ENCODE results near the gene ZBTB21.

DNA sequence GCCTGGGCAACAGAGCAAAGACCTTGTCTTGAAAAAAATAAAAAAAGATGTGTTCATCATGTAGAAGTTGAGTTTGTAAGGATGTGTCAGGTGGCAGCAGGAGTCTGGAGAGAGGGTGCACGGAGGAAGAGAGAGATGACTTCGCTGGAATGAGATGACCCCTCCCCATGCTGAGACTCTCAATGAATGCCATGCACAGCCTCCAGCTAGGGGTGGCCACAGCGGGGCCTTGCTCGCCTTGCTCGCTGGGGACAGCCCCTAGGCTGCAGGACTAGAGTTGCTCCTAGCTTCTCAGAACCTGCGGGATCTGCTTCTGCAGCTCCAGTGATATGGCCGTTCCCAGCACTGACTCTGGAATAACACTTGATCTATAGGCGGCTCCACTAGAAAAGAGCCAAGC, 49.8 kb downstream of the ZBTB21 start:
- no peak for TF ChIP-seq EP300 (IDR thresholded peaks at IDR 0.05)
- TF ChIP-seq, protein P1, sequence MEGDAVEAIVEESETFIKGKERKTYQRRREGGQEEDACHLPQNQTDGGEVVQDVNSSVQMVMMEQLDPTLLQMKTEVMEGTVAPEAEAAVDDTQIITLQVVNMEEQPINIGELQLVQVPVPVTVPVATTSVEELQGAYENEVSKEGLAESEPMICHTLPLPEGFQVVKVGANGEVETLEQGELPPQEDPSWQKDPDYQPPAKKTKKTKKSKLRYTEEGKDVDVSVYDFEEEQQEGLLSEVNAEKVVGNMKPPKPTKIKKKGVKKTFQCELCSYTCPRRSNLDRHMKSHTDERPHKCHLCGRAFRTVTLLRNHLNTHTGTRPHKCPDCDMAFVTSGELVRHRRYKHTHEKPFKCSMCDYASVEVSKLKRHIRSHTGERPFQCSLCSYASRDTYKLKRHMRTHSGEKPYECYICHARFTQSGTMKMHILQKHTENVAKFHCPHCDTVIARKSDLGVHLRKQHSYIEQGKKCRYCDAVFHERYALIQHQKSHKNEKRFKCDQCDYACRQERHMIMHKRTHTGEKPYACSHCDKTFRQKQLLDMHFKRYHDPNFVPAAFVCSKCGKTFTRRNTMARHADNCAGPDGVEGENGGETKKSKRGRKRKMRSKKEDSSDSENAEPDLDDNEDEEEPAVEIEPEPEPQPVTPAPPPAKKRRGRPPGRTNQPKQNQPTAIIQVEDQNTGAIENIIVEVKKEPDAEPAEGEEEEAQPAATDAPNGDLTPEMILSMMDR (IDR thresholded peaks at IDR 0.05) = no peak
